GM12878 (cell line): ENCODE results near the gene HOMER2. TPM values are rescaled to one million over a fixed set of nuclear protein-coding genes. Genes with fewer than 3 reads are reported as not detected.

Experiments used
- ATAC-seq: fragments of 200-7000 bp; cut with Tn5 transposase; 3 replicates; pipeline ENCODE4 v1.9.1; 2020; ENCODE audit warnings: mild to moderate bottlenecking, moderate library complexity
- BruUV-seq: library from RNA; stranded (reverse); fragments of 400-500 nt; replicated peaks from 2 replicates; lab custom pipeline; 2021; lab: Mats Ljungman, UMichigan
- CTCF ChIA-PET: fragments of 300-600 bp; sonication (Branson Sonifier 250); formaldehyde crosslinking; extraction: SDS; loops from one replicate; lab custom pipeline; 2021; ENCODE audit warnings: inconsistent platforms; lab: Yijun Ruan, JAX
- POLR2A ChIA-PET: fragments of 350-600 bp; formaldehyde crosslinking; extraction: SDS; loops from one replicate; lab custom pipeline; 2021; ENCODE audit warnings: inconsistent platforms; lab: Charles Lee
- RAD21 ChIA-PET: fragments of 300-600 bp; sonication (Branson Sonifier 250); formaldehyde crosslinking; loops from one replicate; lab custom pipeline; 2023; ENCODE audit warnings: antibody characterized with exemption; ENCODE audit not compliant: unreplicated experiment; lab: Charles Lee
- SMC1A ChIA-PET: fragments of 300-600 bp; sonication (Branson Sonifier 250); formaldehyde crosslinking; loops from one replicate; lab custom pipeline; 2023; ENCODE audit not compliant: unreplicated experiment, uncharacterized antibody; lab: Charles Lee
- DNase-seq: peaks from one replicate; pipeline ENCODE4 v3.0.0-alpha.2; 2011; ENCODE audit warnings: low read depth, low spot score
- FAIRE-seq: peaks from 3 replicates; lab custom pipeline; 2011; peaks lifted over from hg19 to GRCh38; lab: Jason Lieb, UNC
- H2AFZ ChIP-seq: 2 replicates; pipeline ENCODE4 v1.6.0; 2011; ENCODE audit warnings: low read depth, low read length, control low read depth; ENCODE audit not compliant: control insufficient read depth
- H3K27ac ChIP-seq: 2 replicates; pipeline ENCODE4 v1.5.1; 2011; ENCODE audit warnings: control low read depth; ENCODE audit not compliant: control insufficient read depth, insufficient read depth
- H3K27me3 ChIP-seq, 2 experiments: replicated peaks in 1 of 2; 2 replicates each; pipeline versions ENCODE4 v1.6.0 to v1.6.1; 2011; ENCODE audit warnings: low read length in 1 of 2; ENCODE audit not compliant: control insufficient read depth in 2 of 2, insufficient read depth in 2 of 2
- H3K36me3 ChIP-seq, 2 experiments: 2 replicates each; pipeline ENCODE4 v1.5.1; 2011; ENCODE audit warnings: low read length in 1 of 2; ENCODE audit not compliant: control insufficient read depth in 2 of 2, insufficient read depth in 2 of 2
- H3K4me1 ChIP-seq: 2 replicates; pipeline ENCODE4 v1.6.1; 2011; ENCODE audit warnings: mild to moderate bottlenecking, low read length, moderate library complexity, mixed read lengths; ENCODE audit not compliant: control insufficient read depth, insufficient read depth
- H3K4me2 ChIP-seq: 2 replicates; pipeline ENCODE4 v1.6.0; 2011; ENCODE audit warnings: control low read depth; ENCODE audit not compliant: control insufficient read depth, insufficient read depth
- H3K4me3 ChIP-seq: fragments of 200-600 bp; sonication (generic); 2 replicates; pipeline ENCODE4 v1.5.1; 2016
- H3K79me2 ChIP-seq: 2 replicates; pipeline ENCODE4 v1.6.0; 2011; ENCODE audit warnings: low read length; ENCODE audit not compliant: control insufficient read depth, insufficient read depth
- H3K9ac ChIP-seq: 2 replicates; pipeline ENCODE4 v1.8.0; 2011; ENCODE audit warnings: low read length, control low read depth, mixed read lengths; ENCODE audit not compliant: control insufficient read depth, insufficient read depth
- H3K9me3 ChIP-seq: replicated peaks from 3 replicates; pipeline ENCODE4 v1.5.1; 2011; ENCODE audit warnings: mild to moderate bottlenecking, low read length; ENCODE audit not compliant: control insufficient read depth, insufficient read depth
- H4K20me1 ChIP-seq: 2 replicates; pipeline ENCODE4 v1.6.0; 2011; ENCODE audit not compliant: control insufficient read depth, insufficient read depth
- BRCA1 ChIP-seq: IDR thresholded peaks from 2 replicates; pipeline ENCODE4 v1.6.1; 2011; ENCODE audit warnings: low read depth, low read length, improper control_type of control experiment
- CHD2 ChIP-seq: IDR thresholded peaks from 2 replicates; pipeline ENCODE4 v1.6.1; 2011; ENCODE audit warnings: low read depth, low read length, improper control_type of control experiment, borderline replicate concordance
- HDGF ChIP-seq: fragments of 450-650 bp; IDR thresholded peaks from 2 replicates; pipeline ENCODE4 v1.6.1; 2016; ENCODE audit warnings: antibody characterized with exemption
- KAT2A ChIP-seq: conservative IDR thresholded peaks from 2 replicates; pipeline ENCODE4 v1.6.1; 2011; ENCODE audit warnings: low read depth, low read length; ENCODE audit not compliant: control insufficient read depth
- NKRF ChIP-seq: fragments of 450-650 bp; conservative IDR thresholded peaks from 2 replicates; pipeline ENCODE4 v1.6.1; 2017; ENCODE audit warnings: mild to moderate bottlenecking, moderate library complexity
- PAX8 ChIP-seq: fragments of 450-650 bp; IDR thresholded peaks from 2 replicates; pipeline ENCODE4 v1.6.1; 2017; ENCODE audit warnings: mild to moderate bottlenecking, moderate library complexity
- SMAD5 ChIP-seq: IDR thresholded peaks from 2 replicates; pipeline ENCODE4 v1.6.1; 2016; ENCODE audit warnings: antibody characterized with exemption, low read depth
- TARDBP ChIP-seq: IDR thresholded peaks from 2 replicates; pipeline ENCODE4 v1.6.1; 2016; ENCODE audit warnings: borderline replicate concordance
- TCF7 ChIP-seq: IDR thresholded peaks from 2 replicates; pipeline ENCODE4 v1.6.1; 2014; ENCODE audit warnings: antibody characterized with exemption, borderline replicate concordance
- WGBS: methylation state at CpG from one replicate; pipeline ENCODE4 v1.1.6; 2016; ENCODE audit warnings: low lambda C conversion rate; ENCODE audit not compliant: insufficient replicate concordance, insufficient coverage; ENCODE audit errors: missing lambda C conversion rate; 5-methylcytosine and 5-hydroxymethylcytosine counted together
- in situ Hi-C: fragments of 300-500 bp; cut with MboI; formaldehyde crosslinking; loops from 9 replicates; pipeline ENCODE4 v1.14.3; 2018; ENCODE audit warnings: mixed read lengths
- intact Hi-C: fragments of 100-400 bp; cut with micrococcal nuclease; formaldehyde crosslinking; loops from one replicate; pipeline ENCODE4 v1.14.2; 2022; ENCODE audit not compliant: unreplicated experiment
- polyA plus RNA-seq, 11 experiments: library from polyadenylated mRNA; depleted of rRNA in 4 of 11; unstranded in 6 of 11; stranded (reverse) in 5 of 11; fragments of >200 nt; fragmentation: Nextera tagmentation in 4 of 11; fragmentation: Illumina TruSeq in 1 of 11; extraction: Ambion mirVana in 4 of 11; extraction: Trizol in 1 of 11; gene quantifications; 1 replicate in 1 of 11; 2 replicates in 10 of 11; pipeline versions ENCODE4 v1.2.1 to v1.2.3, GENCODE V29; 2011 to 2016; ENCODE audit warnings: inconsistent platforms in 2 of 11, missing spikeins in 2 of 11, low read depth in 1 of 11
- total RNA-seq, 4 experiments: library from RNA; depleted of rRNA in 3 of 4; stranded (reverse); fragments of >200 nt in 3 of 4; fragmentation: Illumina TruSeq in 1 of 4; extraction: Trizol in 1 of 4; gene quantifications; 2 replicates each; pipeline versions ENCODE4 v1.2.1 to v1.2.3, GENCODE V29; 2013 to 2021

HOMER2 gene
- total and polyA plus RNA-seq, 10 of the 15 experiments (the other 5 are each of a cell fraction or from before 2014, with no cell fraction given) = 0.60 to 5.0 (median 1.8) TPM

- Histone ChIP-seq H3K79me2 (no peaks in the 10 kb centered on the region), H4K20me1 (no peaks in the 10 kb centered on the region), H3K4me1 (no peaks in the 10 kb centered on the region), H2AFZ (no peak overlapping the region), H3K9ac (no peak overlapping the region), H3K4me2 (no peak overlapping the region), H3K27me3 (no peaks in the 10 kb centered on the region; a peak in 1 of 4 replicates), H3K36me3 (no peaks in the 10 kb centered on the region), H3K9me3 (peaks cover 10% of the 10 kb centered on the region; the same call in 1 of the 3 replicates), H3K27ac (no peak overlapping the region), H3K4me3 (no peak overlapping the region)
- ATAC-seq = no peak
- WGBS = 50% methylated on average over 6 of the region's 6 CpGs
- no peak for DNase-seq
- no TSS peak for BruUV-seq
- ChIA-PET RAD21 (no interaction called here), POLR2A (no interaction called here), CTCF (no interaction called here), SMC1A (no interaction called here)
- FAIRE-seq = no peak
- TF ChIP-seq SMAD5 (no peak), PAX8 (no peak), BRCA1 (no peak), TARDBP (no peak), HDGF (no peak), NKRF (no peak), KAT2A (no peak), CHD2 (no peak), TCF7 (no peak)
- in situ Hi-C loops = no loop called here
- intact Hi-C loops = no loop called here
Observed at GRCh38 chr15:82909080-82909815, 43.3 kb downstream of the HOMER2 start.
